HepG2 (cell line): ENCODE measurements around the gene DAPK1. TPM values are rescaled to one million over a fixed set of nuclear protein-coding genes. Genes with fewer than 3 reads are reported as not detected.

Experiments used
- EP300 ChIP-seq, 3 experiments: sonication (generic) in 1 of 3; formaldehyde crosslinking in 1 of 3; IDR thresholded peaks; 2 replicates each; pipeline versions ENCODE4 v1.5.1 to v1.6.1; 2011 to 2020; ENCODE audit warnings: low read depth in 2 of 3, low read length in 2 of 3, borderline replicate concordance in 1 of 3, improper control_type of control experiment in 1 of 3, mild to moderate bottlenecking in 1 of 3, missing genetic modification reagents in 1 of 3, moderate library complexity in 1 of 3
- FOXP1 ChIP-seq, 2 experiments: fragments of 450-650 bp in 1 of 2; IDR thresholded peaks; 2 replicates each; pipeline ENCODE4 v1.6.1; 2017 to 2018; ENCODE audit warnings: antibody characterized with exemption in 1 of 2
- HOXA3 ChIP-seq: sonication (generic); formaldehyde crosslinking; IDR thresholded peaks from 2 replicates; pipeline ENCODE4 v1.5.0; 2020; ENCODE audit warnings: missing genetic modification reagents
- HOXD1 ChIP-seq: sonication (generic); formaldehyde crosslinking; IDR thresholded peaks from 2 replicates; pipeline ENCODE4 v1.5.0; 2020; ENCODE audit warnings: missing genetic modification reagents
- ISL2 ChIP-seq: sonication (generic); formaldehyde crosslinking; IDR thresholded peaks from 2 replicates; pipeline ENCODE4 v1.5.0; 2020; ENCODE audit warnings: missing genetic modification reagents
- KMT2A ChIP-seq: sonication (generic); formaldehyde crosslinking; IDR thresholded peaks from 2 replicates; pipeline ENCODE4 v1.4.0; 2020; ENCODE audit warnings: missing genetic modification reagents
- MIXL1 ChIP-seq: IDR thresholded peaks from 2 replicates; pipeline ENCODE4 v1.6.1; 2016
- NPAS2 ChIP-seq: sonication (generic); formaldehyde crosslinking; IDR thresholded peaks from 2 replicates; pipeline ENCODE4 v1.8.0; 2022; ENCODE audit warnings: mild to moderate bottlenecking, missing genetic modification reagents, borderline replicate concordance
- RBAK ChIP-seq: sonication (generic); formaldehyde crosslinking; IDR thresholded peaks from 2 replicates; pipeline ENCODE4 v1.5.1; 2020; ENCODE audit warnings: mild to moderate bottlenecking, missing genetic modification reagents
- RNF2 ChIP-seq: fragments of 450-650 bp; conservative IDR thresholded peaks from 2 replicates; pipeline ENCODE4 v1.6.1; 2016; ENCODE audit warnings: low read depth
- RXRB ChIP-seq: IDR thresholded peaks from 2 replicates; pipeline ENCODE4 v1.6.1; 2016; ENCODE audit warnings: borderline replicate concordance, missing genetic modification reagents, missing compliant biosample characterization
- SMAD3 ChIP-seq: sonication (generic); formaldehyde crosslinking; IDR thresholded peaks from 2 replicates; pipeline ENCODE4 v1.4.0; 2020; ENCODE audit warnings: missing genetic modification reagents
- SNRNP70 ChIP-seq: fragments of 200-400 bp; formaldehyde crosslinking; IDR thresholded peaks from 2 replicates; pipeline ENCODE4 v1.6.1; 2017; ENCODE audit warnings: mild to moderate bottlenecking, low read depth, low read length, moderate library complexity
- SOX5 ChIP-seq: IDR thresholded peaks from 2 replicates; pipeline ENCODE4 v1.6.1; 2016; ENCODE audit warnings: borderline replicate concordance
- TOPORS ChIP-seq: sonication (generic); formaldehyde crosslinking; IDR thresholded peaks from 2 replicates; pipeline ENCODE4 v1.8.0; 2023; ENCODE audit warnings: mild to moderate bottlenecking, missing genetic modification reagents
- ZBTB38 ChIP-seq: sonication (generic); formaldehyde crosslinking; IDR thresholded peaks from 2 replicates; pipeline ENCODE4 v1.5.1; 2020; ENCODE audit warnings: mild to moderate bottlenecking, missing genetic modification reagents
- ZNF138 ChIP-seq: sonication (generic); formaldehyde crosslinking; IDR thresholded peaks from 2 replicates; pipeline ENCODE4 v1.5.0; 2020; ENCODE audit warnings: mild to moderate bottlenecking, low read depth, missing genetic modification reagents
- ZNF292 ChIP-seq: sonication (generic); formaldehyde crosslinking; IDR thresholded peaks from 2 replicates; pipeline ENCODE4 v1.8.1; 2022; ENCODE audit warnings: mild to moderate bottlenecking, low read depth, missing genetic modification reagents, borderline replicate concordance
- ZNF34 ChIP-seq: sonication (generic); formaldehyde crosslinking; IDR thresholded peaks from 2 replicates; pipeline ENCODE4 v1.4.0; 2020; ENCODE audit warnings: mild to moderate bottlenecking, missing genetic modification reagents, borderline replicate concordance
- ZNF460 ChIP-seq: sonication (generic); formaldehyde crosslinking; IDR thresholded peaks from 2 replicates; pipeline ENCODE4 v1.5.1; 2020; ENCODE audit warnings: missing genetic modification reagents, mild to moderate bottlenecking, borderline replicate concordance
- ZNF644 ChIP-seq: IDR thresholded peaks from 2 replicates; pipeline ENCODE4 v1.6.1; 2016; ENCODE audit warnings: low read depth
- ZNF749 ChIP-seq: sonication (generic); formaldehyde crosslinking; IDR thresholded peaks from 2 replicates; pipeline ENCODE4 v1.8.0; 2022; ENCODE audit warnings: mild to moderate bottlenecking, missing genetic modification reagents, moderate library complexity, borderline replicate concordance
- ZNF775 ChIP-seq: sonication (generic); formaldehyde crosslinking; IDR thresholded peaks from 2 replicates; pipeline ENCODE4 v1.4.0; 2020; ENCODE audit warnings: missing genetic modification reagents, mild to moderate bottlenecking, moderate library complexity, borderline replicate concordance
- ZNF792 ChIP-seq: IDR thresholded peaks from 2 replicates; pipeline ENCODE4 v1.6.1; 2016
- ZSCAN9 ChIP-seq: IDR thresholded peaks from 2 replicates; pipeline ENCODE4 v1.6.1; 2016; ENCODE audit warnings: borderline replicate concordance
- polyA plus RNA-seq, 8 experiments: library from polyadenylated mRNA; depleted of rRNA in 3 of 8; stranded (reverse) in 7 of 8; unstranded in 1 of 8; fragments of >200 nt; fragmentation: Illumina TruSeq in 4 of 8; extraction: Trizol in 4 of 8; gene quantifications; 2 replicates each; pipeline versions ENCODE4 v1.2.1 to v1.2.3, GENCODE V29; 2011 to 2016; ENCODE audit warnings: low read depth in 4 of 8, missing spikeins in 1 of 8, mixed read lengths in 1 of 8; ENCODE audit not compliant: insufficient read depth in 1 of 8
- total RNA-seq, 5 experiments: library from RNA; depleted of rRNA; stranded (reverse); fragments of >200 nt; fragmentation: Illumina TruSeq; extraction: Trizol; gene quantifications; 2 replicates each; pipeline ENCODE4 v1.2.3, GENCODE V29; 2016; ENCODE audit warnings: low read depth in 1 of 5
- TF ChIP-seq, protein P1 (sequence below): sonication (generic); formaldehyde crosslinking; IDR thresholded peaks from 2 replicates; pipeline ENCODE4 v1.5.0; 2020; ENCODE audit warnings: mild to moderate bottlenecking, missing genetic modification reagents, borderline replicate concordance
- TF ChIP-seq, protein P2 (sequence below): sonication (generic); formaldehyde crosslinking; IDR thresholded peaks from 2 replicates; pipeline ENCODE4 v1.8.0; 2022; ENCODE audit warnings: mild to moderate bottlenecking, missing genetic modification reagents, borderline replicate concordance
- TF ChIP-seq, protein P3 (sequence below): IDR thresholded peaks from 2 replicates; pipeline ENCODE4 v1.6.1; 2016; ENCODE audit warnings: missing biosample characterization, missing genetic modification reagents, low read depth

The DAPK1 gene
- total and polyA plus RNA-seq, 2 of the 13 experiments (the other 11 are each of a cell fraction or from before 2014, with no cell fraction given) = 35.7 to 35.9 TPM

GRCh38 chr9:87714819-87715218, 217.2 kb downstream of the DAPK1 start (continued):
- TF ChIP-seq, protein P1, sequence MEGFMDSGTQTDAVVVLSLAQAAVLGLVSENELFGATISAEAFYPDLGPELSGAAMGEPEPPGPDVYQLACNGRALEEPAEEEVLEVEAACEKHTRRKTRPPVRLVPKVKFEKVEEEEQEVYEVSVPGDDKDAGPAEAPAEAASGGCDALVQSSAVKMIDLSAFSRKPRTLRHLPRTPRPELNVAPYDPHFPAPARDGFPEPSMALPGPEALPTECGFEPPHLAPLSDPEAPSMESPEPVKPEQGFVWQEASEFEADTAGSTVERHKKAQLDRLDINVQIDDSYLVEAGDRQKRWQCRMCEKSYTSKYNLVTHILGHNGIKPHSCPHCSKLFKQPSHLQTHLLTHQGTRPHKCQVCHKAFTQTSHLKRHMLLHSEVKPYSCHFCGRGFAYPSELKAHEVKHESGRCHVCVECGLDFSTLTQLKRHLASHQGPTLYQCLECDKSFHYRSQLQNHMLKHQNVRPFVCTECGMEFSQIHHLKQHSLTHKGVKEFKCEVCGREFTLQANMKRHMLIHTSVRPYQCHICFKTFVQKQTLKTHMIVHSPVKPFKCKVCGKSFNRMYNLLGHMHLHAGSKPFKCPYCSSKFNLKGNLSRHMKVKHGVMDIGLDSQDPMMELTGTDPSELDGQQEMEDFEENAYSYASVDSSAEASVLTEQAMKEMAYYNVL (CRISPR knock-in tag) = no peak
- TF ChIP-seq, protein P2, sequence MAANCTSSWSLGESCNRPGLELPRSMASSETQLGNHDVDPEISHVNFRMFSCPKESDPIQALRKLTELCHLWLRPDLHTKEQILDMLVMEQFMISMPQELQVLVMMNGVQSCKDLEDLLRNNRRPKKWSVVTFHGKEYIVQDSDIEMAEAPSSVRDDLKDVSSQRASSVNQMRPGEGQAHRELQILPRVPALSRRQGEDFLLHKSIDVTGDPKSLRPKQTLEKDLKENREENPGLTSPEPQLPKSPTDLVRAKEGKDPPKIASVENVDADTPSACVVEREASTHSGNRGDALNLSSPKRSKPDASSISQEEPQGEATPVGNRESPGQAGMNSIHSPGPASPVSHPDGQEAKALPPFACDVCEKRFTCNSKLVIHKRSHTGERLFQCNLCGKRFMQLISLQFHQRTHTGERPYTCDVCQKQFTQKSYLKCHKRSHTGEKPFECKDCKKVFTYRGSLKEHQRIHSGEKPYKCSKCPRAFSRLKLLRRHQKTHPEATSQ = no peak
- TF ChIP-seq KMT2A (CRISPR knock-in tag) = no peak
- TF ChIP-seq SNRNP70 = no peak
- no peak for TF ChIP-seq FOXP1 (IDR thresholded peaks at IDR 0.05)
- TF ChIP-seq FOXP1 (CRISPR knock-in tag; IDR thresholded peaks at IDR 0.05) = peak; percentile 72
- TF ChIP-seq ZNF749 (CRISPR knock-in tag) = no peak
- TF ChIP-seq ZNF460 (CRISPR knock-in tag) = no peak
- TF ChIP-seq ZNF644 = peak; percentile 88
- no peak for TF ChIP-seq RBAK (CRISPR knock-in tag)
- peak; percentile 71; the same call in 1 of the 2 replicates for TF ChIP-seq ZSCAN9 (CRISPR knock-in tag)
- 0 out of 2 replicates have a peak, but pooled peaks have one; percentile 29 for TF ChIP-seq HOXA3
- TF ChIP-seq SOX5 (CRISPR knock-in tag) = peak; percentile 93
- TF ChIP-seq MIXL1 = 0 out of 2 replicates have a peak, but pooled peaks have one; percentile 33
- TF ChIP-seq RNF2 = no peak
- TF ChIP-seq HOXD1 = no peak
- peak; percentile 44 to 63; a peak in 3 of 4 replicates for TF ChIP-seq EP300 (IDR thresholded peaks at IDR 0.05; ENCODE audit: low read depth in 2 of 2, low read length in 2 of 2)
- no peak for TF ChIP-seq EP300 (CRISPR knock-in tag; IDR thresholded peaks at IDR 0.05; ENCODE audit: borderline replicate concordance)
- TF ChIP-seq, protein P3, sequence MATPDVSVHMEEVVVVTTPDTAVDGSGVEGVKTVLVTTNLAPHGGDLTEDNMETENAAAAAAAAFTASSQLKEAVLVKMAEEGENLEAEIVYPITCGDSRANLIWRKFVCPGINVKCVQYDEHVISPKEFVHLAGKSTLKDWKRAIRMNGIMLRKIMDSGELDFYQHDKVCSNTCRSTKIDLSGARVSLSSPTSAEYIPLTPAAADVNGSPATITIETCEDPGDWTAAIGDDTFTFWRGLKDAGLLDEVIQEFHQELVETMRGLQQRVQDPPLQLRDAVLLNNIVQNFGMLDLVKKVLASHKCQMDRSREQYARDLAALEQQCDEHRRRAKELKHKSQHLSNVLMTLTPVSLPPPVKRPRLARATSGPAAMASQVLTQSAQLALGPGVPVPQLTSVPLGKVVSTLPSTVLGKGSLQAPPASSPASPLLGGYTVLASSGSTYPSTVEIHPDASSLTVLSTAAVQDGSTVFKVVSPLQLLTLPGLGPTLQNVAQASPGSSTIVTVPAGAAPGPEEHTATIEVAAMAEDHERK (CRISPR knock-in tag) = no peak
- TF ChIP-seq RXRB = peak; percentile 55; the same call in 1 of the 2 replicates
- no peak for TF ChIP-seq TOPORS
- TF ChIP-seq SMAD3 = 0 out of 2 replicates have a peak, but pooled peaks have one; percentile 34
- no peak for TF ChIP-seq ZNF138 (CRISPR knock-in tag)
- no peak for TF ChIP-seq ZNF775 (CRISPR knock-in tag)
- peak; percentile 70; the same call in 1 of the 2 replicates for TF ChIP-seq ZNF792 (CRISPR knock-in tag)
- no peak for TF ChIP-seq ZBTB38 (CRISPR knock-in tag)
- 0 out of 2 replicates have a peak, but pooled peaks have one; percentile 44 for TF ChIP-seq ISL2 (CRISPR knock-in tag)
- no peak for TF ChIP-seq NPAS2 (CRISPR knock-in tag)
- TF ChIP-seq ZNF34 (CRISPR knock-in tag) = no peak
- peak; percentile 36; the same call in 1 of the 2 replicates for TF ChIP-seq ZNF292 (CRISPR knock-in tag)
